Activated T-helper 1 cell treated with anti-CD3 and anti-CD28 coated beads, Interleukin-12 subunit alpha, Interleukin-12 subunit beta, Interleukin-2, Interleukin-4 antibody, amounts not matched to agents 30 ng/mL and 10 ng/mL and 1 ng/mL, durations not matched to agents 14 hours and 24 hours and 36 hours (primary cell): ENCODE data around the gene ZNF521. TPM values are rescaled to one million over a fixed set of nuclear protein-coding genes. Genes with fewer than 3 reads are reported as not detected.

Experiments used
- DNase-seq: peaks from one replicate; pipeline ENCODE4 v3.0.0; 2021; ENCODE audit warnings: low spot score
- H3K27ac Mint-ChIP-seq: one replicate; pipeline ENCODE4 v1.8.0; 2021; ENCODE audit warnings: mild to moderate bottlenecking, mixed read lengths
- H3K27me3 Mint-ChIP-seq: one replicate; pipeline ENCODE4 v1.8.0; 2022; ENCODE audit warnings: mild to moderate bottlenecking, moderate library complexity, mixed read lengths; ENCODE audit not compliant: insufficient read depth
- H3K36me3 Mint-ChIP-seq: one replicate; pipeline ENCODE4 v1.8.0; 2021; ENCODE audit warnings: low read depth, mixed read lengths
- H3K4me1 Mint-ChIP-seq: one replicate; pipeline ENCODE4 v1.8.0; 2021; ENCODE audit warnings: low read depth, mixed read lengths
- H3K4me3 Mint-ChIP-seq: one replicate; pipeline ENCODE4 v1.8.0; 2021; ENCODE audit warnings: mild to moderate bottlenecking, moderate library complexity, mixed read lengths
- H3K9me3 Mint-ChIP-seq: one replicate; pipeline ENCODE4 v1.8.0; 2021; ENCODE audit warnings: mixed read lengths
- intact Hi-C: fragments of 100-400 bp; cut with micrococcal nuclease; formaldehyde crosslinking; loops from one replicate; pipeline ENCODE4 v1.15.1; 2024
- total RNA-seq: library from RNA; stranded (reverse); gene quantifications from 2 replicates; pipeline ENCODE4 v1.2.3, GENCODE V29; 2022

ZNF521 gene
- total RNA-seq, 1 donor from 2014 or later: not detected

- intact Hi-C loops: no loop called here
- no peak for DNase-seq
- Mint-ChIP-seq H3K27me3 (no peaks in the 10 kb centered on the region), H3K27ac (no peak overlapping the region), H3K4me3 (no peak overlapping the region), H3K9me3 (no peaks in the 10 kb centered on the region), H3K36me3 (no peaks in the 10 kb centered on the region), H3K4me1 (no peaks in the 10 kb centered on the region)
Observed at GRCh38 chr18:25121442-25121841, 230.5 kb downstream of the ZNF521 start.

DNA sequence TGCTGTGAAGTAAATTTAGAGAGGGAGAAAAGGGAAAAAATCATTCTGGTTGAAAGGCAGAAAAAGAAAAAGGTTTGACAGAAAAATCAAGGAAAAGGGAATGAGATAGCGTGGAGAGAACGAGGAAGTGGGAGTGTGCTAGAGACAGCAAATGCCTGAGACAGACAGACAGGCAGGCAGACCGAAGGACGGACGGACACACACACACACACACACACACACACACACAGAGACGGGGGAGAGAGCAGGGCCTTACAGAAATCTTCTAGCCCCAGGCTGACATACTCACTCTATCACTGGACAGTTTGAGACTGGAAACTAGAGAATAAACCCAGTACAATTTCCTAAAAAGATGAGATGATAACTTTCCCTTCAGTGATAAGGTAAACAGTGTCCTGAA lies 238.4 kb downstream of the ZNF521 start:
- Mint-ChIP-seq H3K36me3 (no peaks in the 10 kb centered on the region), H3K4me1 (no peaks in the 10 kb centered on the region), H3K27me3 (no peaks in the 10 kb centered on the region), H3K27ac (no peak overlapping the region), H3K4me3 (no peak overlapping the region), H3K9me3 (no peaks in the 10 kb centered on the region)
- DNase-seq: no peak
- intact Hi-C loops: no loop called here

- no peak for DNase-seq
- H3K4me1 Mint-ChIP-seq: no peaks in the 10 kb centered on the region
- no peaks in the 10 kb centered on the region for H3K9me3 Mint-ChIP-seq
- no peak overlapping the region for H3K27ac Mint-ChIP-seq
- intact Hi-C loops: no loop called here
- no peak overlapping the region for H3K4me3 Mint-ChIP-seq
- H3K27me3 Mint-ChIP-seq: no peaks in the 10 kb centered on the region
- no peaks in the 10 kb centered on the region for H3K36me3 Mint-ChIP-seq
Observed at GRCh38 chr18:25112821-25113434, 239.0 kb downstream of the ZNF521 start.

GRCh38 chr18:25111377-25112288 lies 240.3 kb downstream of the ZNF521 start:
- intact Hi-C loops: no loop called here
- Mint-ChIP-seq H3K27ac (no peak overlapping the region), H3K4me3 (no peak overlapping the region), H3K9me3 (no peaks in the 10 kb centered on the region), H3K36me3 (no peaks in the 10 kb centered on the region), H3K27me3 (no peaks in the 10 kb centered on the region), H3K4me1 (no peaks in the 10 kb centered on the region)
- DNase-seq: no peak

GRCh38 chr18:25109484-25109883 lies 242.5 kb downstream of the ZNF521 start:
- no peaks in the 10 kb centered on the region for H3K27me3 Mint-ChIP-seq
- no peaks in the 10 kb centered on the region for H3K9me3 Mint-ChIP-seq
- no peak overlapping the region for H3K27ac Mint-ChIP-seq
- DNase-seq: no peak
- no peak overlapping the region for H3K4me3 Mint-ChIP-seq
- no peaks in the 10 kb centered on the region for H3K36me3 Mint-ChIP-seq
- no peaks in the 10 kb centered on the region for H3K4me1 Mint-ChIP-seq
- intact Hi-C loops: no loop called here

DNA sequence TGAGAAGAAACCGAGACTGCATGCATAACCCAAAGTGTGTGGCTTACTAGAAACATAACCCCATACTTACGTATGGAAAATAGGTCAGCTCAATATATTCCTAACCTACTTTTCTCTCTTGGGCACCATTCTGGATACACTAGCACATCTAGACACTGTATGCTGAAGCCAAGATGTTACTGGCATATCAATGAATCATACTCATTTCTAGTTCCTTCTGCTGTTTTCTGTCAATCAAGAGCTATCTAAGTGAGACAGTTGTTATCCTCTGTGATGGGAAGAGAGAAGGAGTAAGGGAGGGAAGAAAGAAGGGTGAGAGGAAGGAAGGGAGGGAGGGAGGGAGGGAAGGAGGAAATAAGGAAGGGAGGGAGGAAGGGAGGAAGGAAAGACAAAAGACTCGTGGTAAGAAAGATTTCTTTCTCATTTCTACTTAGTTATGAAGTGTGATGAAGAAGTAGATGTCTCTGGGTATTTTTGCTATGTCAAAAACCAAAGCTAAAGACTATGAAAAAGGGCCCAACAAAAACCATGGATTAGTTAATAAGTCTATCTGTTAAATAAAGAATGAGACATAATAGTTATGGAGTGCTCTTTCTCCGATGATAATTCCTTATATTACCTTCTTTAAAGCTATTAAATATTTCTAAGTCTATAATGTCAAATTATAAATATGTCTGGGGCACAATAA lies 248.4 kb downstream of the ZNF521 start:
- Mint-ChIP-seq H3K36me3 (no peaks in the 10 kb centered on the region), H3K9me3 (no peaks in the 10 kb centered on the region), H3K4me1 (no peaks in the 10 kb centered on the region), H3K27ac (no peak overlapping the region), H3K4me3 (no peak overlapping the region), H3K27me3 (peaks cover 2% of the 10 kb centered on the region)
- intact Hi-C loops: no loop called here
- no peak for DNase-seq

- peaks cover 2% of the 10 kb centered on the region for H3K27me3 Mint-ChIP-seq
- H3K4me3 Mint-ChIP-seq: no peak overlapping the region
- H3K27ac Mint-ChIP-seq: no peak overlapping the region
- H3K36me3 Mint-ChIP-seq: no peaks in the 10 kb centered on the region
- intact Hi-C loops: no loop called here
- DNase-seq: no peak
- no peaks in the 10 kb centered on the region for H3K9me3 Mint-ChIP-seq
- no peaks in the 10 kb centered on the region for H3K4me1 Mint-ChIP-seq
Observed at GRCh38 chr18:25102662-25103061, 249.3 kb downstream of the ZNF521 start.

DNA sequence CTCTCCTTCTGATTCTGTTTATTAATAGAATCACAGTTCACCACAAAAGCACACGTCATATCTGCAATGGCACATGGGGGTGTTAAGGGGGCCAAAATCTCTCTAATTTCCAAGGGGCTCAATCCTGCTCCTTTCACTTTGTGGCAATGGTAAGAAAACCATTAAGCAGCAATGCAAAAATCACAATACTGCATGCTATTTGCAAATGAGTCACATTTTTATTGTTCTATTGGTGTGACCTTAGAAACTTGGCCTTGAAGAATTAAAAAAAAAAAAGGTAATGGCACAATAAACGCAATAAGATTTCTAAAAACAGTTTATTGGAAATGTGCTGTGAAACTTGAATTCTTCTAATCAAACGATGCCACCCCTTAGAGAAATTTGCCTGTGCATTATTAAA lies 251.5 kb downstream of the ZNF521 start:
- intact Hi-C loops: no loop called here
- Mint-ChIP-seq H3K4me1 (no peaks in the 10 kb centered on the region), H3K4me3 (no peak overlapping the region), H3K9me3 (no peaks in the 10 kb centered on the region), H3K27me3 (peaks cover 2% of the 10 kb centered on the region), H3K27ac (no peak overlapping the region), H3K36me3 (no peaks in the 10 kb centered on the region)
- DNase-seq: no peak

DNA sequence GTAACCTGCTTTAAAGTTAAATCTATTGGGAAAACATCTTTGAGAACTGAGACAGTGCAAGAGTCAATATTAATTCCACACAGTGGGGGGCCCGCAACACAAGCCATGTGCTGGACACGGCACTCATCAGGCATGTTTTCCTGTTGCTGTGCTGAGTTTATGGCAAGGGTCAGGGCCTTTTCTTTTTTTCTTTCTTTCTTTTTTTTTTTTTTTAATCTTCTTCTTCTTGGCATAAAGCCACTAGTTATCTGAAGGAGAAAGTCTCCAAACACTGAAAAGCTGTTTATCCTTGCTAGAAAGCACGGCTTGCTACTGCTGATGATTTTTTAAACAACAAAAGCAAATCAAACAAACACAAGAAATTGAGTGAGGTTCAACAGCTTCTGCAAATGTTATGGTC lies 252.1 kb downstream of the ZNF521 start:
- H3K4me3 Mint-ChIP-seq: no peak overlapping the region
- peaks cover 2% of the 10 kb centered on the region for H3K27me3 Mint-ChIP-seq
- DNase-seq: no peak
- intact Hi-C loops: no loop called here
- H3K27ac Mint-ChIP-seq: no peak overlapping the region
- H3K9me3 Mint-ChIP-seq: no peaks in the 10 kb centered on the region
- H3K4me1 Mint-ChIP-seq: no peaks in the 10 kb centered on the region
- no peaks in the 10 kb centered on the region for H3K36me3 Mint-ChIP-seq

- intact Hi-C loops: no loop called here
- no peak for DNase-seq
- no peak overlapping the region for H3K4me3 Mint-ChIP-seq
- H3K4me1 Mint-ChIP-seq: no peaks in the 10 kb centered on the region
- H3K9me3 Mint-ChIP-seq: no peaks in the 10 kb centered on the region
- no peaks in the 10 kb centered on the region for H3K36me3 Mint-ChIP-seq
- peaks cover 4% of the 10 kb centered on the region for H3K27me3 Mint-ChIP-seq
- no peak overlapping the region for H3K27ac Mint-ChIP-seq
Observed at GRCh38 chr18:25097569-25098056, 254.4 kb downstream of the ZNF521 start.

- H3K9me3 Mint-ChIP-seq: no peaks in the 10 kb centered on the region
- H3K4me3 Mint-ChIP-seq: no peak overlapping the region
- intact Hi-C loops: no loop called here
- no peaks in the 10 kb centered on the region for H3K36me3 Mint-ChIP-seq
- no peak for DNase-seq
- H3K4me1 Mint-ChIP-seq: no peaks in the 10 kb centered on the region
- H3K27me3 Mint-ChIP-seq: peaks cover 4% of the 10 kb centered on the region
- H3K27ac Mint-ChIP-seq: no peak overlapping the region
Observed at GRCh38 chr18:25097057-25097456, 254.9 kb downstream of the ZNF521 start.

DNA sequence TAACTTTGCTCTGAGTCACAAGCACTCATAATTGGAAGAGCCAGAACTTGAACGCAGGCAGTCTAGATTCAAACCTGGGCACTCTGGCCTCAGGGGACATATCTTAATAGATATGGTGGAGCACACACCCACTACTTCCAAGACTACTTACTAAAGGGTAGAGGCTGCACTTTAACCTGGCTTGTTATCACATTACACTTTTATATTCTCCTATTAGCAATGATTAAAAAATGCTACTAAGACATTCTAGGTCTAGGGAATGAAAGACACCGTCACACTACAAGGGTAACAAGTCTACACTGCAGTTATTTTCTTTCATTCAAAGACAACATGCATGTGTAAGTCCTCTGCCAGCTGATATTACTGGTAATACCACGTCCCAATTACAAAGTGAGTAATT lies 258.8 kb downstream of the ZNF521 start:
- Mint-ChIP-seq H3K36me3 (no peaks in the 10 kb centered on the region), H3K4me3 (no peak overlapping the region), H3K9me3 (no peaks in the 10 kb centered on the region), H3K27me3 (peaks cover 2% of the 10 kb centered on the region), H3K27ac (no peak overlapping the region), H3K4me1 (no peaks in the 10 kb centered on the region)
- no peak for DNase-seq
- intact Hi-C loops: no loop called here

- no peaks in the 10 kb centered on the region for H3K9me3 Mint-ChIP-seq
- no peak overlapping the region for H3K27ac Mint-ChIP-seq
- no peak overlapping the region for H3K4me3 Mint-ChIP-seq
- no peak for DNase-seq
- intact Hi-C loops: no loop called here
- no peaks in the 10 kb centered on the region for H3K36me3 Mint-ChIP-seq
- no peaks in the 10 kb centered on the region for H3K4me1 Mint-ChIP-seq
- H3K27me3 Mint-ChIP-seq: peaks cover under 1% of the 10 kb centered on the region
Observed at GRCh38 chr18:25089470-25089869, 262.5 kb downstream of the ZNF521 start.
